ENCODE data around the gene ZNF341.
A peak's percentile ranks its signal among the peaks of the same experiment; 100 is the strongest.

ZNF341 gene

DNA sequence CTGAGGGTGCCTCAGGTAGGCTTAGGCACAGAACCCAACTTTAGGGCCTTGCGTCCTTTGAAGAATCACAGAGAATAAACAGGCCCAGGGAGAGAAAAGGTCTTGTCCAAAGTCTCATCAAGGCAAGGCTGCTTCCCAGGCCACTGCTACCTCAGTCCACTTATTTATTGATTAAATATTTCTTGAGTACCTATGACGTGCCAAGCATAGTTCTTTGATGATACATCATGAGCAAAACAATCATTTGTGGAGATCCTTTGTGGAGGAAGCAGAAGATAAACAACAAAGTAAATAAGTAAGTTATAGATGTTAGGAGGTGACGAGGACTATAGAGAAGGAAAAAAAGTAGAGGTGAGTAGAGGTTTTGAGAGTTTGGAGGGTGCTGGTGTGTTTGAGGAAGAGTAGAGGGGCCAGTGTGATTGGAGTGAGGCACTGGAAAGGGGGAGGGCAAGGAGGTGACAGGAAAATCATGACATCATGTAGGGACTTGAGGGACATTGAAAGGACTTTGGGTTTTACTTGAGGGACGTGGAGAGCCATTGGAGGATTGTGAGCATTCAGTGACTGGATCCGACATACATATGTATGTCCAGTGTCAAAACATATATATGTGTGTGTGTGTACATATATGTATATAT is 65.2 kb downstream of the ZNF341 start:
- DNase-seq = no peak

- DNase-seq = no peak
These were observed 66.6 kb downstream of the ZNF341 start for GRCh38 chr20:33798444-33798843.

DNA sequence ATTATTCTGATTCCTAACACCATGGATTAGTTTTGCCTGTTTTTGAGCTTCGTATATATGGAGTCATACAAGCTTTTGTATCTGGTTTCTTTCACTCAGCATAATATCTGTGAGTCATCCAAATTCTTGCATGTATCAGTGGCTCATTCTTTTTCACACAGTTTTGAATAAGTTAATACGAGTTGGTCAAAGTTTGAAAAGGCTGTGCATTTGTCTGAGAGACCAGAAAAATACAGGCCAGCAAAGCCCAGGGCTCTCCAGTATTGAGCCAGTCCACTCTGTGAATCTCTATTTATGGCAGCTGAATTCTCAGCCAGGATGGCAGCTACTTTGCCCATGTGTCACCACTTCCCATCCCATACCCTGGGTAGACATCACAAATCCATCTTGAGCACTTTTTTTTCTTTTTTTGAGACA is 72.1 kb downstream of the ZNF341 start:
- DNase-seq = no peak

GRCh38 chr20:33808388-33808787 is 76.6 kb downstream of the ZNF341 start:
- DNase-seq = no peak

GRCh38 chr20:33810259-33810658 is 78.5 kb downstream of the ZNF341 start:
- no peak for DNase-seq

DNA sequence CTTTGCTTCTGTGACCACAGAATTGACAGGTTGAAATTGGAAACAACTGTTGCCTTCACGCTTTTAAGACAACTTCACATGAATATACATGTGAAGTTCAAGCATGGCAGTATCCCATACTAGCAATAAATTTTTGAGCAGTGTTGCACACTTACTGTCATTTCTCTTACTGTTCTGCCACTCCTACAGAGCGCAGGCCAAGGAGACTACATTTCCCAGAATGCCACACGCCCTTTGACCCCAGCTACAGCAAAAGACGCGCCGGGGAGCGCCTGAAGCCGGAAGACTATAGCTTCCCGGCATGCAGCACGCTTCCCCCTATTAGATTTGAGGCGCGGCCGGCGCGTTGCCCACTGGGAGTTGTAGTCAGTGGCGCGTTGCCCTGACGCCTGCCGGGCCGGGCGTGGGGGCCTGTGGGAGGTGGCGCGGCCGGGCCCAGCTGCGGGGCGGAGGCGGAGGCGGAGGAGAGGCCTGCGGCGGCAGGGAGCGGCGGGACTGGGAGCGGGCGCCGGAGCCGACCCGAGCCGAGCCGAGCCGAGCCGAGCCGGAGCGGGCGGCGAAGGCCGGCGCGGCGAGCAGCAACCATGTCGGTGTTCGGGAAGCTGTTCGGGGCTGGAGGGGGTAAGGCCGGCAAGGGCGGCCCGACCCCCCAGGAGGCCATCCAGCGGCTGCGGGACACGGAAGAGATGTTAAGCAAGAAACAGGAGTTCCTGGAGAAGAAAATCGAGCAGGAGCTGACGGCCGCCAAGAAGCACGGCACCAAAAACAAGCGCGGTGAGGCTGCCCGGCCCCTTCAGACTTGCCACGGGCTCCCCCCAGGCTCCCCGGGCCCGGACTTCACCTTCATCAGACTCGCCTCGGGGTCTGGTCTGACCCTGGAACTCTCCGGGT is 79.3 kb downstream of the ZNF341 start, which contains the start of gene CHMP4B:
TSS of gene CHMP4B (plus strand) at position 464 of the 891 bp plus-strand sequence. CDS start at position 585, 121 bp downstream.
- peak; percentile 98 for DNase-seq

DNA sequence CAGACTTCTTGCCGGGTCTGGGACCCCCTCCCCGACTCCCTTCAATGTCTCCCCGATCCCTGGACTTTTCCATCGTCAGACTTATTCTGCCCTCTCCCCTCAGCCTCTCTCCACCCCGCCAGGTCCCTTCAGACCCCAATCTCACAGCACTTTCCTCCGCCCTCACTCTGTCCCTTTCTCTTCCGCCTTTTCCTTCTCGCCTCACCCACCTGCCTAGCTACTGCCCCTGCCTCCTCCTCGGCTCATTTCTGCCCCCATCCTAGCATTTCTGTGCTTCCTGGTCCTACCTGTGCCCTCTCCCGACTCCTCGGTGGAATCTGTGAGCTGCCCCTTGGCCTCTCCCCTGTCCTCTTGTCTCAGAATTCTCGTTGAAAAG is 80.0 kb downstream of the ZNF341 start:
- no peak for DNase-seq

GRCh38 chr20:33812152-33812849 is 80.5 kb downstream of the ZNF341 start:
- peak; percentile 17 for DNase-seq

GRCh38 chr20:33812908-33813462 is 81.2 kb downstream of the ZNF341 start:
- DNase-seq = no peak

- DNase-seq = no peak
These were observed 82.5 kb downstream of the ZNF341 start for GRCh38 chr20:33814238-33814712.

DNA sequence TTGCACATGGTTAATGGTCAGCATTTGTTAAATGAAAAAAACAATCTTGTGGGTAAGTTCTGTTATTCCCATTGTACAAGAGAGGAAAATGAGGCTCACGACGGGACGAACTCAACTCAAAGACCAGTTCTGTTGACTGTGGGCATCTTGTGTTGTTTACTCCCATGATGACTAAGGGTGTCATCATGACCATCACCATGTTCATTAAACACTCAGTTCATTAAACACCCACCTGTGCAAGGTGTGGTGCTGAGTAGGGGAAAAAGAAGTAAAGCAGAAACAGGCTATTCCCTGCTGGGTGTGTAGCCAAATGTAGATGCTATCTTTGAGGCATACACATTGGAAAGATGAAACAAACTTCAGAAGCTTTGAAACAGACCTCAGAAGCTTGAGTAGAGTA is 83.9 kb downstream of the ZNF341 start:
- no peak for DNase-seq

- DNase-seq = no peak
These were observed 84.4 kb downstream of the ZNF341 start for GRCh38 chr20:33816191-33816590.

GRCh38 chr20:33817411-33817810 is 85.6 kb downstream of the ZNF341 start:
- no peak for DNase-seq

DNA sequence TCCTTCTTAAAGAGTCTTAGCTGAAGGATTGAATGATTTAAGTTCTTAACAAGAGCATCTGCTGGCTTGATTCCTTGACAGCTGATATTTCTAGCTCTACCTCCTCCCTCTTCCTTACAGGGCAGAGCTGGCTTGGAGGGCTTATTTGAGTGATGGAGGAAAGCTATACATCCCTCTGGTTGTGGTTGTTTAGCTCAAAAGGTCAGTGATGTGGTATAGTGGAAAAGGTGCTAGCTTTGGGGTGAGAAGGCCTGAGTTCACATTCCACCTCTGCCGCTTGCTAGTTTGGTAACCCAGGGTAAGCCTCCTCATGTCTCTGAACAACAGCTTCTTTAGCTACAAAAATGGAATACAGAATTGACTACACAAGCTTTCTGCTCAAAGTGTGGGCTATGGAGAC is 87.7 kb downstream of the ZNF341 start:
- no peak for DNase-seq

- no peak for DNase-seq
These were observed 88.6 kb downstream of the ZNF341 start for GRCh38 chr20:33820362-33820761.

GRCh38 chr20:33821270-33821836 is 89.6 kb downstream of the ZNF341 start:
- no peak for DNase-seq

DNA sequence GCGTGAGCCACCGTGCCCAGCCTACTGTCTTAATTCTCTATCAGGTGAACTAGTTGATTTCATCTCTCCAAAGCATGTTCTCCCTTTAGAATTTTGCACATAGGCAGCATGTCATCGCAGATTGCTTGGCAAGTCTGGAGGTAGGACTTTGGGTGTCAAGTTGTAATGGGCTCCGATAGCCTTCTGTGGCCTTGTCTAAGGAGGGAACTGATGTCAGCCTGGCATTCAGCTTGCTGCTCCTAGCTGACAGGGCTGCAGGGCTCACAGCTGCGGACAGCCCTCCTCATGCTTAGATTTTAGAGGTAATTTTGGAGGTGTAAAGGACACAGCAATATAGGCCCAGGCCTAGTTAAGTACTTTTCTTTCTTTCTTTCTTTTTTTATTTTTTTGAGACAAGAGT is 90.6 kb downstream of the ZNF341 start:
- DNase-seq = no peak

DNA sequence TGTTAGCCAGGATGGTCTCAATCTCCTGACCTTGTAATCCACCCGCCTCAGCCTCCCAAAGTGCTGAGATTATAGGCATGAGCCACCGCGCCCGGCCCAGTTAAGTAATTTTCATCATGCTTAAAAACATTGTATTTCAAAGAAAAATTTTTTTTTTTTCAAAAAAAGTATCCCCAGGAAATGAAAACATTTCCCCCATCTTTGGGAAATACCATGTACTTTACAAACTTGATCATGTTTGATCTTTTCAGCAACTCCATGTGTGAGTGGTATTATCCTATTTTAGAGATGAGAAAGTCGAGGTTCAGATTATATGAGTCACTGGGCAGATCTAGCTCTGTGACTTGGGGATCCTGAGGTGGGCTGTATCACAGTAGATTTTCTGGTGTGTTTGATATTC is 91.2 kb downstream of the ZNF341 start:
- no peak for DNase-seq

GRCh38 chr20:33824852-33825251 is 93.1 kb downstream of the ZNF341 start:
- DNase-seq = no peak

- DNase-seq = no peak
These were observed 93.8 kb downstream of the ZNF341 start for GRCh38 chr20:33825340-33826269.

DNA sequence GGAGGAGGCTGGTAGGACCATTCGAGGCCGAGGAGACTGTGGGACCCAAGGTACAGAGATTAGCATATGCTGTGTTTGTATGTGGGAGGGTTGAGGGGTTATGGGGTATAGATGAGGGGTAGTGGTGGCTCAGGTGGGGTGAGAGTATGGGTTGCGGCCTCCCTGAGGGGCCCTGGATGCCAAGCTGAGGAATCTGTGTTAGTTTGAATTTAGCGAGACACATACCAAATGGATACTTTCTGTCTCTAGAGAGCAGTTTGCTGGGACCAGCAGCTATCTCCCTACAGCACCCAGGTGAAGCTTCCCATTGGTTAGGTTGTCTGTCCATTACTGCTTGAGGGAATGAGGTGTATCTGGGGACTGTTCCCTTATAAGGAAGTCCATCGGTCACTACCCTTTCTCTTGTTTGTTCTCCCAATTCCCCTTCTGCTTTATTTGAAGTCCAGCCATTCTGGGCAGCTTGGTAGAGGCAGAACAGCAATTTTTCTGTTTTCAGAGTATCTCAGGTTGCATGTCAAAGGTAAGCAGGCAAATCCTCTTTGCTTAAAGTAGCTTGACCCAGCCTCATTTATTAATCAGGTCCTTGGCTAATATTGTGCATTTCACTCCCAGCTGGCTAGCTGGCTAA is 94.6 kb downstream of the ZNF341 start:
- no peak for DNase-seq
